ENCODE data around the gene EPB41L4A. TPM values are rescaled to one million over a fixed set of nuclear protein-coding genes. Genes with fewer than 3 reads are reported as not detected.

EPB41L4A gene
- total RNA-seq, 3 donors from 2014 or later = 22.0 to 25.9 (median 22.6) TPM

GRCh38 chr5:112320408-112320807 lies 98.7 kb downstream of the EPB41L4A start:
- no peak for DNase-seq (ENCODE audit: low spot score in 2 of 2)
- Histone ChIP-seq H3K27me3 (no peaks in the 10 kb centered on the region), H3K9me3 (no peaks in the 10 kb centered on the region), H3K36me3 (no peaks in the 10 kb centered on the region), H3K27ac (no peak overlapping the region), H3K4me1 (no peaks in the 10 kb centered on the region), H3K4me3 (no peak overlapping the region)
- TF ChIP-seq POLR2AphosphoS5 (IDR thresholded peaks at IDR 0.05) = no peak
- no peak for TF ChIP-seq CTCF (IDR thresholded peaks at IDR 0.05)
- TF ChIP-seq POLR2A (IDR thresholded peaks at IDR 0.05) = no peak
- intact Hi-C loops (cut with DNase I; ENCODE audit: low total_unique reads) = no loop called here

GRCh38 chr5:112318346-112318745 lies 100.7 kb downstream of the EPB41L4A start:
- TF ChIP-seq CTCF (IDR thresholded peaks at IDR 0.05) (no peak), POLR2AphosphoS5 (IDR thresholded peaks at IDR 0.05) (no peak), POLR2A (IDR thresholded peaks at IDR 0.05) (no peak)
- Histone ChIP-seq H3K27ac (no peak overlapping the region), H3K36me3 (no peaks in the 10 kb centered on the region), H3K9me3 (no peaks in the 10 kb centered on the region), H3K4me1 (no peaks in the 10 kb centered on the region), H3K27me3 (no peaks in the 10 kb centered on the region), H3K4me3 (no peak overlapping the region)
- no peak for DNase-seq (ENCODE audit: low spot score in 2 of 2)
- intact Hi-C loops (cut with DNase I; ENCODE audit: low total_unique reads) = no loop called here

GRCh38 chr5:112317866-112318265 lies 101.2 kb downstream of the EPB41L4A start:
- H3K4me3 ChIP-seq = no peak overlapping the region
- intact Hi-C loops (cut with DNase I; ENCODE audit: low total_unique reads) = no loop called here
- no peaks in the 10 kb centered on the region for H3K27me3 ChIP-seq
- DNase-seq (ENCODE audit: low spot score in 2 of 2) = no peak
- H3K36me3 ChIP-seq = no peaks in the 10 kb centered on the region
- H3K4me1 ChIP-seq = no peaks in the 10 kb centered on the region
- no peak overlapping the region for H3K27ac ChIP-seq
- no peaks in the 10 kb centered on the region for H3K9me3 ChIP-seq
- no peak for TF ChIP-seq POLR2A (IDR thresholded peaks at IDR 0.05)
- TF ChIP-seq CTCF (IDR thresholded peaks at IDR 0.05) = no peak
- no peak for TF ChIP-seq POLR2AphosphoS5 (IDR thresholded peaks at IDR 0.05)

GRCh38 chr5:112316731-112317130 lies 102.3 kb downstream of the EPB41L4A start:
- Histone ChIP-seq H3K9me3 (no peaks in the 10 kb centered on the region), H3K36me3 (no peaks in the 10 kb centered on the region), H3K4me1 (no peaks in the 10 kb centered on the region), H3K27me3 (no peaks in the 10 kb centered on the region), H3K27ac (no peak overlapping the region), H3K4me3 (no peak overlapping the region)
- intact Hi-C loops (cut with DNase I; ENCODE audit: low total_unique reads) = no loop called here
- no peak for TF ChIP-seq POLR2AphosphoS5 (IDR thresholded peaks at IDR 0.05)
- TF ChIP-seq POLR2A (IDR thresholded peaks at IDR 0.05) = no peak
- TF ChIP-seq CTCF (IDR thresholded peaks at IDR 0.05) = no peak
- no peak for DNase-seq (ENCODE audit: low spot score in 2 of 2)

GRCh38 chr5:112316006-112316405 lies 103.1 kb downstream of the EPB41L4A start:
- no peak for DNase-seq (ENCODE audit: low spot score in 2 of 2)
- no peak overlapping the region for H3K27ac ChIP-seq

More at GRCh38 chr5:112316006-112316405, 103.1 kb downstream of the EPB41L4A start:
- no peaks in the 10 kb centered on the region for H3K27me3 ChIP-seq
- no peak for TF ChIP-seq POLR2AphosphoS5 (IDR thresholded peaks at IDR 0.05)
- TF ChIP-seq POLR2A (IDR thresholded peaks at IDR 0.05) = no peak
- TF ChIP-seq CTCF (IDR thresholded peaks at IDR 0.05) = no peak
- H3K36me3 ChIP-seq = no peaks in the 10 kb centered on the region
- intact Hi-C loops (cut with DNase I; ENCODE audit: low total_unique reads) = no loop called here
- no peaks in the 10 kb centered on the region for H3K9me3 ChIP-seq
- no peak overlapping the region for H3K4me3 ChIP-seq
- no peaks in the 10 kb centered on the region for H3K4me1 ChIP-seq

Measured in breast epithelium (tissue), 4 donors.